GM18870 (cell line): ENCODE results near the gene CSNK1G3.
"Not testable (repeated sequence)": the region's sequence is repeated elsewhere in the genome, so short reads cannot be mapped to it uniquely, and the experiment has no call there.

Source experiments
- ATAC-seq: cut with Tn5 transposase; IDR thresholded peaks from one replicate; pipeline ENCODE4 v1.9.1; 2021; ENCODE audit warnings: moderate library complexity; ENCODE audit not compliant: unreplicated experiment

CSNK1G3 gene

GRCh38 chr5:123511648-123512605, at the start of gene CSNK1G3:
Gene CSNK1G3, plus strand, starts transcription at chr5:123512177. Its CDS starts 33,487 bp downstream, at chr5:123545664.
- ATAC-seq, result peak; percentile 94

- ATAC-seq, result not testable (repeated sequence)
Measured at GRCh38 chr5:123466839-123467238, 45.1 kb upstream of the CSNK1G3 start.

GRCh38 chr5:123471385-123471784, 40.6 kb upstream of the CSNK1G3 start:
- ATAC-seq, result no peak

GRCh38 chr5:123472150-123472924, 39.6 kb upstream of the CSNK1G3 start:
- ATAC-seq, result no peak

GRCh38 chr5:123474228-123474627, 37.7 kb upstream of the CSNK1G3 start:
- no peak for ATAC-seq

GRCh38 chr5:123476731-123477130, 35.2 kb upstream of the CSNK1G3 start:
- no peak for ATAC-seq

- ATAC-seq, result no peak
Measured at GRCh38 chr5:123478546-123478945, 33.4 kb upstream of the CSNK1G3 start.

GRCh38 chr5:123482258-123482657, 29.7 kb upstream of the CSNK1G3 start:
- ATAC-seq, result no peak

- no peak for ATAC-seq
Measured at GRCh38 chr5:123483446-123484077, 28.4 kb upstream of the CSNK1G3 start.

- ATAC-seq, result no peak
Measured at GRCh38 chr5:123485275-123485674, 26.7 kb upstream of the CSNK1G3 start.

- ATAC-seq, result no peak
Measured at GRCh38 chr5:123486951-123487655, 24.9 kb upstream of the CSNK1G3 start.

- ATAC-seq, result no peak
Measured at GRCh38 chr5:123490974-123491373, 21.0 kb upstream of the CSNK1G3 start.

GRCh38 chr5:123495211-123495610, 16.8 kb upstream of the CSNK1G3 start:
- ATAC-seq, result not testable (repeated sequence)

GRCh38 chr5:123496892-123497291, 15.1 kb upstream of the CSNK1G3 start:
- no peak for ATAC-seq

- no peak for ATAC-seq
Measured at GRCh38 chr5:123500471-123500870, 11.5 kb upstream of the CSNK1G3 start.

- no peak for ATAC-seq
Measured at GRCh38 chr5:123502120-123502519, 9.9 kb upstream of the CSNK1G3 start.

- ATAC-seq, result no peak
Measured at GRCh38 chr5:123503299-123503698, 8.7 kb upstream of the CSNK1G3 start.

GRCh38 chr5:123505633-123506032, 6.3 kb upstream of the CSNK1G3 start:
- ATAC-seq, result no peak

- no peak for ATAC-seq
Measured at GRCh38 chr5:123508441-123508840, 3.5 kb upstream of the CSNK1G3 start.

GRCh38 chr5:123511290-123511647, 708 bp upstream of the CSNK1G3 start:
- no peak for ATAC-seq
